ENCODE results near the gene SLC22A3.
A peak's percentile ranks its signal among the peaks of the same experiment; 100 is the strongest.

Gene SLC22A3

DNA sequence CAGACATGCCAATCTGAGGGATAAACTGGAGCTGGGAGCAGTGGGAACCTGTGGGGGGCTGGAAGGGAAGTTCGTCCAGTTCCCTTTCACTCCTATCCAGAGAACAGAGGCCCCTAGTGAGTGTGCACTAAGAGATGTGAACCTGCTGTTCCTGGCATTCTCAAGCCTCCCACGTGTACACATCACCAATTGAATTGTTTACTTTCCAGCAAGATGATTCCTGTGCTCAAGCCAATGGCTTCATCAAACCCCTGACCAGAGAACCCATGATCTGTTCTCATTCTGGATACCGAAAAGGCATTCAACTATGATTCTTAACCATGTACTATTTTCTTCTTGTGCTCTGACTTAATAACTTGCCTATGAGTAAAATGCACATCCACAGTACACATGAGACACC is 10.2 kb upstream of the SLC22A3 start:
- Histone ChIP-seq H3K9me3 (ENCODE audit: control insufficient read depth, insufficient read depth, low read length) (no peaks in the 10 kb centered on the region), H3K27me3 (ENCODE audit: control insufficient read depth, insufficient read depth, low read length) (no peaks in the 10 kb centered on the region), H3K9ac (ENCODE audit: low read depth, low read length) (no peak overlapping the region), H3K36me3 (ENCODE audit: control insufficient read depth, insufficient read depth, low read length) (no peaks in the 10 kb centered on the region), H3K4me3 (ENCODE audit: low read depth, low read length) (no peak overlapping the region), H3K4me1 (ENCODE audit: control insufficient read depth, insufficient read depth, low read length) (no peaks in the 10 kb centered on the region)

DNA sequence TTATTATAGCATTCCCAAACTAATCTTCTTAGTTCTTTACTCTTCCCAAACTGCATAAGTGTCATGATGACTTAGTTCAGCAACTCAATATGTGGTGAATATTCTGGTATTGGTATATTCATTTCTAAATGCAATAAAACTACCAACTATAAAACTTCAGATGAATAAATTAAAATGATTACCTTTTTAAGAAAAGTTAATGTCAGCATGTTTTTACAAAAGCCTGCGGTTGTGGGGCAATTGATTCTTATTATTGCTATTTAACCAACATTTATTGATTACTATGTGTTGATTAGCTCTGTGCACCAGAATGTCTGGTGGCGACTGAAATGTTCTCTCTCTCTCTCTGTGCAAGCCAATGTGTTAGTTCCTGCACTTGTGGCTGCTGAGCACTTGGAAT is 5.0 kb upstream of the SLC22A3 start:
- H3K9ac ChIP-seq (ENCODE audit: low read depth, low read length), result no peak overlapping the region
- no peaks in the 10 kb centered on the region for H3K36me3 ChIP-seq (ENCODE audit: control insufficient read depth, insufficient read depth, low read length)
- H3K27me3 ChIP-seq (ENCODE audit: control insufficient read depth, insufficient read depth, low read length), result peaks cover 19% of the 10 kb centered on the region
- no peaks in the 10 kb centered on the region for H3K4me1 ChIP-seq (ENCODE audit: control insufficient read depth, insufficient read depth, low read length)
- H3K4me3 ChIP-seq (ENCODE audit: low read depth, low read length), result no peak overlapping the region
- no peaks in the 10 kb centered on the region for H3K9me3 ChIP-seq (ENCODE audit: control insufficient read depth, insufficient read depth, low read length)

DNA sequence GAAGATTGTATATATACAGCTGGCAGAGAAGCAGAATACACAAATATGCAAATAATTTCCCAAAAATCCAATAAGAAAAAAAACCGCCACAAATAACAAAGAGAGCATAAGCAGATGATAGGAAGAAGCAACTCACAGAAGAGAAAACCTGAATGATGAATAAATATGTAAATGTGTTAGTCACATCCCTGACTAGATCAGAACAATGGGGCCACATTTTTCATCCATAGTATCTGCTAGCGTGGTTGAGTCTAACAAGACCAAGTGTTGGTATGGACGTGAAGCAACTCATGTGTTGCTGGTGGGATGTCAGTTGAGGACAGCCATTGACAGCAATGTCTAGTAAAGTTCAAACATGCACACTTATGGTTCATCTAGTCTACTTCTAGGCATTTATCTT is 3.9 kb upstream of the SLC22A3 start:
- Histone ChIP-seq H3K36me3 (ENCODE audit: control insufficient read depth, insufficient read depth, low read length) (no peaks in the 10 kb centered on the region), H3K27me3 (ENCODE audit: control insufficient read depth, insufficient read depth, low read length) (peaks cover 28% of the 10 kb centered on the region), H3K9me3 (ENCODE audit: control insufficient read depth, insufficient read depth, low read length) (no peaks in the 10 kb centered on the region), H3K9ac (ENCODE audit: low read depth, low read length) (no peak overlapping the region), H3K4me3 (ENCODE audit: low read depth, low read length) (no peak overlapping the region), H3K4me1 (ENCODE audit: control insufficient read depth, insufficient read depth, low read length) (no peaks in the 10 kb centered on the region)

DNA sequence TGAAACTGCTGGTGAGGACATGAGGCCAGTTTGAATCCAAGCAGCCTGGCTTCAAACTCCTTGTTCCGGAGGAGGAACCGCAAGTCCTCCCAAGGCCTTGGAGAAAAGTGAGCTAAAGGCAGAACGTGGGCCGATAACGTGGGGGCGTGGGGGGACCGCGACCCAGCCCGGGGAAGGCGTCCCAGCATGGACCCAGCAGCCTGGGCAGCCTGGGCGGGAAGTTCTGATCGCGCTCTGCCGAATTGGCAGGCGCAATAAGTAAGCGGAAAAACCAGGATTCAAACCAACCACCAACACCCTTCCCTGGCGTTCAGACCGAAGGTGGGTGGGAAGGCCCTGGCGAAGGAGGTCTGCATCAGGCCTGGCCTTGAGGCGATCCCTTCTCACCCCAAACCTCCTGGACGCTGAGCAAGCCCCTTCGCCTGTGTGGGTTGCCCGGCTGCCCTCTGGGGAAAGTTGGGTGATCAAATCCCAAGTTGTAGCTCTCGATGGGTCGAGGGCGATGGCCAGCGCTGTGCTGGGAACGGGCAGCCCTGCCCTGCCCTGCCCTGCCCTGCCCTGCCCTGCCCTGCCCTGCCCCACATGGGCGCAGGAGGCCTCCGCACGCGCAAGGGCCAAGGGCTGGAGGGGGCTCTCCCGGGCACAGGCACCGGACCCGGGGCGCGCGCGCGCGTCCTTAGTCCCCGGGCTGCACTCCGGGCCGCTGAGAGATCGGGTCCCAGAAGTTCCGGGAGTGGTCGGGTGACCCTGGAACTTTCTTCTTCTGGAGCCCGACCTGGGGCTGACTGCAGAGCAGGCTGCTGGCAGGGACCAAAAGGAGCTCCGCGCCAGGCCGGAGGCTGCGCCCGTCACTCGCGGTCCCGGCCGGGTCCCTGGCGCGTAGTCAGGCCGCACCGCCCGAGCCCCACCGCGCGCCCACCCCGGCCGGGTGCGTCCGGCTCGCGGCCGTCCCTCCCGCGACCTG is 637 bp upstream of the SLC22A3 start:
- Histone ChIP-seq H3K36me3 (ENCODE audit: control insufficient read depth, insufficient read depth, low read length) (no peaks in the 10 kb centered on the region), H3K27me3 (ENCODE audit: control insufficient read depth, insufficient read depth, low read length) (peaks cover 44% of the 10 kb centered on the region), H3K9ac (ENCODE audit: low read depth, low read length) (no peak overlapping the region), H3K9me3 (ENCODE audit: control insufficient read depth, insufficient read depth, low read length) (no peaks in the 10 kb centered on the region), H3K4me1 (ENCODE audit: control insufficient read depth, insufficient read depth, low read length) (peaks cover 6% of the 10 kb centered on the region), H3K4me3 (ENCODE audit: low read depth, low read length) (peak overlapping the region; percentile 41)

DNA sequence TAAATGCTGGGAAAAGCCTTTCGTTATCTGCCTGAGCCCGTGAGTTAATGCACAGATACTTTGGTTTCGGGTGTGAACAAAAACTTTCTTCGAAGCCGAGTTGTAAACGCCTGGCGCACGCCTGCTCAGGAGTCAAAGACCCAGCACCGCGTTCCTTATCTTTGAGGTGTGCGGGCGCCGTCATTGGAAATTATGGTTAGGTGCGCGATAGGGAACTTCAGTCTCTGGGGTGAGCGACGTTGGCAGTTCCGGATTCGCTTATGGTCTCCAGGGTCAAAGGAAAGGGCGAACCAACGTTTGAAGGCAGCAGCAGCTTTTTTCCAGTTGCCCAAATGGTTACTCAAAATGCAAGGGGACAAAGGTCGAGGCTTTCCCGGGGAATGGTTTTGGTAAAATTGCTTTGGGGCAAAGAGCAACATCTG is 853 bp downstream of the SLC22A3 start:
- H3K9ac ChIP-seq (ENCODE audit: low read depth, low read length), result peak overlapping the region; percentile 37

DNA sequence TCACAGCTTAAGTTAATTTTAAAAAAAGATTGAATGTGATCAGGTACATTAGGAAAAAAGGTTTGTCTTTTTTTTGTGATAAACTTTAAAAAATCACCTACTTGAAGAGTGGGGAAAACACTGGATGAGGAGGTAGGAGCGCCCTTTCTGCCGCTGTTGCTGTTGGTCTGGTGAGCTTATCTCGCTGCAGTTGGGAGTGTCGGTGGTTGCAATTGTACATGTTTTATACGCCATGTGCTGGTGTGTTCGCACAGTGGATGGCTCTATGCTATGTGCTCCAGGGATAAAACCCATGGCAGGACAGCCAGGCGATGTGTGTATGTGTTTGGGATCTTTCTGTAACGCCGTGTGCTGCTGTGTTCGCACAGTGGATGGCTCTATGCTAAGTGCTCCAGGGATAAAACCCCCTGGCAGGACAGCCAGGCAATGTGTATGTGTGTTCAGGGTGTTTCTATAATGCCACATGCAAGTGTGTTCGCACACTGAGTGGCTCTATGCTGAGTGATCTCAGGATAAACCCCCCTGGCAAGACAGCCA is 1.7 kb downstream of the SLC22A3 start:
- Histone ChIP-seq H3K4me3 (ENCODE audit: low read depth, low read length) (peak overlapping the region; percentile 72), H3K9me3 (ENCODE audit: control insufficient read depth, insufficient read depth, low read length) (no peaks in the 10 kb centered on the region), H3K4me1 (ENCODE audit: control insufficient read depth, insufficient read depth, low read length) (peaks cover 6% of the 10 kb centered on the region), H3K9ac (ENCODE audit: low read depth, low read length) (no peak overlapping the region), H3K36me3 (ENCODE audit: control insufficient read depth, insufficient read depth, low read length) (no peaks in the 10 kb centered on the region), H3K27me3 (ENCODE audit: control insufficient read depth, insufficient read depth, low read length) (peaks cover 44% of the 10 kb centered on the region)

More for the DNA sequence above, 853 bp downstream of the SLC22A3 start:
- H3K27me3 ChIP-seq (ENCODE audit: control insufficient read depth, insufficient read depth, low read length), result peaks cover 44% of the 10 kb centered on the region
- peak overlapping the region; percentile 72 for H3K4me3 ChIP-seq (ENCODE audit: low read depth, low read length)
- no peaks in the 10 kb centered on the region for H3K36me3 ChIP-seq (ENCODE audit: control insufficient read depth, insufficient read depth, low read length)
- H3K4me1 ChIP-seq (ENCODE audit: control insufficient read depth, insufficient read depth, low read length), result peaks cover 6% of the 10 kb centered on the region
- H3K9me3 ChIP-seq (ENCODE audit: control insufficient read depth, insufficient read depth, low read length), result no peaks in the 10 kb centered on the region

DNA sequence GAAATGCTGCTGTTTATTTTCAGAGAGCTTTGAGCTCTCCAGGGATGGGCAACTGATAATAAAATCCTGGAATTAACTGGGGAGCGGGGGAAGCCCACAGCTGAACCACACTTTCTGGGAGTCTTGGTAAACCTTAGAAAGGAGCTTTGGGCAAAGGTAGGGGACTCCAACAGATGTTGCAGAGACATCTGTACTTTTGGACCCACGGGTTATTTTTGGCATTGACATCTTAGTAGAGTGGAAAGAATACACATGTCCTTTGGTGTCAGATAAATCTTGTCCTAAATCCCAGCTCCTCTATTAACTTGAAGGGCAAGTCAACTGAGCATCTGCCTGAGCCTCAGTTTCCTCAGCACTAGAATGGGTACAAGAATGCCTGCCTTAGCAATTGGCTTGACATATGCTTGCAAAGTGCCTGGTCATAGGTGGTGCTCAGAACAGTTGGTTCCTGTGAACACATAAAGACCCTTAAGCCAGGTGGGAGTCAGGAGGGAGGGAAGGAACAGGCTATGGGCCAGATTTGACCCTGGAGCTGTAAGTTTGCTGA is 5.8 kb downstream of the SLC22A3 start:
- H3K36me3 ChIP-seq (ENCODE audit: control insufficient read depth, insufficient read depth, low read length), result no peaks in the 10 kb centered on the region
- H3K27me3 ChIP-seq (ENCODE audit: control insufficient read depth, insufficient read depth, low read length), result peaks cover 19% of the 10 kb centered on the region
- H3K4me1 ChIP-seq (ENCODE audit: control insufficient read depth, insufficient read depth, low read length), result peaks cover 6% of the 10 kb centered on the region
- H3K9me3 ChIP-seq (ENCODE audit: control insufficient read depth, insufficient read depth, low read length), result no peaks in the 10 kb centered on the region
- no peak overlapping the region for H3K9ac ChIP-seq (ENCODE audit: low read depth, low read length)
- no peak overlapping the region for H3K4me3 ChIP-seq (ENCODE audit: low read depth, low read length)

DNA sequence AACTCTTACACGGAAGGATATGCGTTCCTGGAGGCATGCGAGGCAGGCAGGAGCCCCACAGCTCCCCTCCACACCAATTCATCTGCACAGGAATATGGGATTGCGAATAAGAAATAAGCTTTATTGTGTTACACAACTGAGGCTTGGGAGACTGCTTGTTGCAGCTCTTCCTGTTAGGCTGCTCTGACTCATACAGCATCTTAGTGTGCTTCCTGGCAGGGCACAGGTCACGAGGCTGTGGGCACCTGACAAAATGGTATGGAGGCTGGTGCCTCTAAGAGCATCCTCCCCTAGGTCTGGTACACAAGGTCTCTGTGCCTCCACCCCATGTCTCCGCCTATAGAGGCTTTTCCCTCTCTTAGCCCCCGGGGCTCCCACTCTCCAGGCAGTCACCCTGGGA is 6.8 kb downstream of the SLC22A3 start:
- Histone ChIP-seq H3K4me3 (ENCODE audit: low read depth, low read length) (no peak overlapping the region), H3K9ac (ENCODE audit: low read depth, low read length) (no peak overlapping the region), H3K4me1 (ENCODE audit: control insufficient read depth, insufficient read depth, low read length) (no peaks in the 10 kb centered on the region), H3K36me3 (ENCODE audit: control insufficient read depth, insufficient read depth, low read length) (no peaks in the 10 kb centered on the region), H3K9me3 (ENCODE audit: control insufficient read depth, insufficient read depth, low read length) (no peaks in the 10 kb centered on the region), H3K27me3 (ENCODE audit: control insufficient read depth, insufficient read depth, low read length) (peaks cover 9% of the 10 kb centered on the region)

DNA sequence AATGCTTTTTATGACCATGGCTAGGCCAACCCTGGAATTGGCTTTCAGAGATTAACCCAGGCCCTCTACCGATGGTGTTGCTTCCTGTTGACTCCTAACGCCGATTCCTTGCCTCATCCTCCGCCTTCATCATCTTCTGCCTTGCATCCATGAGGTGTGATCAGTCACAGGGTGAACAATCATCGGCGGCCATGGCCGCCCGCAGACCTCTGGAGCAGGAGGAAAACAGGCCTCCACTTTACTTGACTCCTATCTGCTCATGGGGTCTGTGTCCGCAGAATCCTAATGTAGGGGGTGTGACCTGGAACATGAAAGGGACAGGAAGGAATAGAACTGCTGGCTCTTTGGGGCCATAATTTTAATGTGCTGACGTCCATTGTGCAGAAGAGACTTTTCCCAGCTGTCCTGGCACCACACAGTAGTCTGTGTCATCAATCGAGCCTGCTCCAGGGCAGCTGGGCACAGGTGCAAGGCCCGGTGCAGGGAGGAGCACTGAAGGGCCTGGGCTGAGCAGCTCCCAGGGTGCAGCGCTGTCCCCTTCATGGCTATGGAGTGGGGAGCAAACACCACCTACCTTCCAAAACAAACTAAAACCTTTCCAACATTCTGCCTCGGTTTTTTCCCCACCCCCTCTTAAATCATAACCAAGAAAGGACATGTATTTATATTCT is 8.0 kb downstream of the SLC22A3 start:
- H3K9ac ChIP-seq (ENCODE audit: low read depth, low read length), result no peak overlapping the region
- H3K4me1 ChIP-seq (ENCODE audit: control insufficient read depth, insufficient read depth, low read length), result no peaks in the 10 kb centered on the region
- H3K4me3 ChIP-seq (ENCODE audit: low read depth, low read length), result no peak overlapping the region
- H3K9me3 ChIP-seq (ENCODE audit: control insufficient read depth, insufficient read depth, low read length), result no peaks in the 10 kb centered on the region
- H3K27me3 ChIP-seq (ENCODE audit: control insufficient read depth, insufficient read depth, low read length), result no peaks in the 10 kb centered on the region
- H3K36me3 ChIP-seq (ENCODE audit: control insufficient read depth, insufficient read depth, low read length), result no peaks in the 10 kb centered on the region

DNA sequence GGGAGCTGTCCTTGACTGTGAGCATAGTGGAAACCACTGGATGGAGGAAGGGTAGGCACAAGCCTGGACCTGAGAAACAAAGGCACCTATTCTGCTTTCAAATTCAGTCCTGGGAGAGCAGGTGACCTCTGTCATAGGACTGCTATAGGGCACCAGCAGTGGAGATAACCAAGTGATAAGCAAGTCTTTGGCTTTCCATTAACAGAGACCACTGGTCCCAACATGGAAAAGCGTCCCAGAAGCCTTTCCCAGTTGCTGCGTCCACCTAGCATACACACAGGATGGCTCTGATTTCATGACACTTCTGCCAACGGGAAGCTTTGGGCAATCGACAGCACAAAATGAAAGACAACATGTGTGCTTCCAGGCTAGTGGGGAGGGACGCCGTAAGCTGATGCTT is 8.9 kb downstream of the SLC22A3 start:
- H3K4me3 ChIP-seq (ENCODE audit: low read depth, low read length), result no peak overlapping the region
- H3K36me3 ChIP-seq (ENCODE audit: control insufficient read depth, insufficient read depth, low read length), result no peaks in the 10 kb centered on the region
- H3K27me3 ChIP-seq (ENCODE audit: control insufficient read depth, insufficient read depth, low read length), result no peaks in the 10 kb centered on the region
- H3K9me3 ChIP-seq (ENCODE audit: control insufficient read depth, insufficient read depth, low read length), result no peaks in the 10 kb centered on the region
- H3K4me1 ChIP-seq (ENCODE audit: control insufficient read depth, insufficient read depth, low read length), result no peaks in the 10 kb centered on the region
- H3K9ac ChIP-seq (ENCODE audit: low read depth, low read length), result no peak overlapping the region

DNA sequence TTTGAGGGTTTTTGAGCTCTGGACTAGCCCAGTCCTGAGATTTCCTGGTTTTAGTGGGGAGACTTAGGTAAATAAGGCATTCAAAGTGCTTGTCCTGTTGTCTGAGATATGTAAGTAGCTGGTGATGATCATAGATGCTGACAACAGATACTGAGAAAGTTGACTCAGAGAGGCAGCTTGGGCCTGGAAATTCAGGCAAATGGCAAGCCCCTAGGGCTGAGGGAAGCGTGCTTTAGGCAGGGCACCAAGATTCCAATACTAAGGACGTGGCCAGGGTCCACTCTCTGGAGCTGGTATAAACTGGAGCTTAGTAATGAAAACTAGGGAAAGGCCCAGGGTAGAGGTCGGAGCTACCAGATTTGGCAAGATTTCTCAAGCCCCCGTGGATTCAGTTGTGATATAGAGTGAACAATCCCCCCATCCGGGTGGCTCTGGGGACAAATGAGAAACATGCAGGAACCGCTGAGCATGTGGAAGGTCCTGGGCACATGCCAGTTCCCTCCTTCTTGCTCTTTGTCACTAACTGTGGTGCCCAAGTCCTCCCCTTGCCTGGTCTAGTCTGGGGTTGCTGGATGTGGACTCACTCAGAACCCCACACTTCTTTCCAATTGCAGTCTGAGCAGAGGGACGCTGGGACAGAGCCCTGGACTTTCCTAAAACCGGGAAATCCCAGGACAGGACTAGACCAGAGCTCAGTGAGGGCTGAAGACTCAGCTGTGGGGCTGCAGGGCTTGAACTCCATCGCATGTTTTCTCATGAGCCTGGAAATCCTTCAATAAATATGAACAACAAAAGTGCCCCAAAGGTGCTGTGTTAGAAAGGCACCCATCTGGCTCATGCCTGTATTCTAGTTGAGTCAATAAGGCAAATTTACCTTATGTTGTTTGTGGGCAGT is 10.3 kb downstream of the SLC22A3 start:
- Histone ChIP-seq H3K9me3 (ENCODE audit: control insufficient read depth, insufficient read depth, low read length) (no peaks in the 10 kb centered on the region), H3K9ac (ENCODE audit: low read depth, low read length) (no peak overlapping the region), H3K4me3 (ENCODE audit: low read depth, low read length) (no peak overlapping the region), H3K27me3 (ENCODE audit: control insufficient read depth, insufficient read depth, low read length) (no peaks in the 10 kb centered on the region), H3K36me3 (ENCODE audit: control insufficient read depth, insufficient read depth, low read length) (no peaks in the 10 kb centered on the region), H3K4me1 (ENCODE audit: control insufficient read depth, insufficient read depth, low read length) (no peaks in the 10 kb centered on the region)

Measured in iPS-15b (cell line).